GM12891 (cell line): ENCODE data around the gene TCF12.

Experiments
- DNase-seq: peaks from one replicate; pipeline ENCODE4 v3.0.0; 2011; ENCODE audit warnings: low spot score; ENCODE audit not compliant: insufficient read length
- FAIRE-seq: peaks from 2 replicates; lab custom pipeline; 2011; peaks lifted over from hg19 to GRCh38; lab: Jason Lieb, UNC
- PAX5 ChIP-seq: IDR thresholded peaks from 2 replicates; pipeline ENCODE4 v1.6.1; 2011; ENCODE audit warnings: low read length, moderate library complexity, mild to moderate bottlenecking; ENCODE audit not compliant: insufficient read depth, severe bottlenecking
- POLR2A ChIP-seq: IDR thresholded peaks from 2 replicates; pipeline ENCODE4 v1.6.1; 2011; ENCODE audit warnings: low read depth, low read length, control low read depth
- POLR2AphosphoS5 ChIP-seq: IDR thresholded peaks from 2 replicates; pipeline ENCODE4 v1.6.1; 2011; ENCODE audit warnings: low read depth, low read length, control low read depth
- POU2F2 ChIP-seq: IDR thresholded peaks from 2 replicates; pipeline ENCODE4 v1.6.1; 2011; ENCODE audit warnings: low read depth, mild to moderate bottlenecking, control low read depth, low read length, moderate library complexity
- SPI1 ChIP-seq: IDR thresholded peaks from 2 replicates; pipeline ENCODE4 v1.6.1; 2011; ENCODE audit warnings: low read depth, low read length, control low read depth
- TAF1 ChIP-seq: IDR thresholded peaks from 2 replicates; pipeline ENCODE4 v1.6.1; 2011; ENCODE audit warnings: low read depth, low read length, control low read depth

The TCF12 gene

DNA sequence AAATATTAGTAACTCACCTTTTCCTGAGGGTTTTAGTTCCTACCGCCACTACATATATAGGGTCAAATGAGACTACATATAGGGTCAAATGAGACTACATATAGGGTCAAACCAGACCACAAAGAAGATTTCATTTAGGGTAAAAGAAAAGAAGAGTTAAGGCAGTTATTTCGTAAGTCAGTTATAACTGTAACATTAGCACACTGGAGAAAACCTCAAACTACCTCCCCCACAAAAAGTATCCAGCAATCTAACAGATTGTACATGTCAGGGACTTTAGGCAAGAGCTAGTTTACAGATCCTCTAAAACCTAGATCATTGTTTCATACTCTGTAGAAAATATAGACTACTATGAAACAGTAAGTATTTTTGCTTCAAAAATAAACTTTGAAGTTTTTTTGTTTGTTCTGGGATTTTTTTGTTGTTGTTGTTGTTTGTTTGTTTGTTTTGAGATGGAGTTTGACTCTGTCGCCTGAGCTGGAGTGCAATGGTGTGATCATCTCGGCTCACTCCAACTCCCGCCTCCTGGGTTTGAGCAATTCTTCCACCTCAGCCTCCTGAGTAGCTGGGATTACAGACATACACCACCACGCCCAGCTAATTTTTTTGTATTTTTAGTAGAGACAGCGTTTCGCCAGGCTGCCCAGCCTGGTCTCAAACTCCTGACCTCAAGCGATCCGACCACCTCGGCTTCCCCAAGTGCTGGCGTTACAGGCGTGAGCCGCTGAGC lies 365.5 kb downstream of the TCF12 start:
- TF ChIP-seq PAX5 = no peak
- no peak for TF ChIP-seq POLR2AphosphoS5
- no peak for TF ChIP-seq TAF1
- no peak for TF ChIP-seq SPI1
- DNase-seq (no peak), FAIRE-seq (no peak)

DNA sequence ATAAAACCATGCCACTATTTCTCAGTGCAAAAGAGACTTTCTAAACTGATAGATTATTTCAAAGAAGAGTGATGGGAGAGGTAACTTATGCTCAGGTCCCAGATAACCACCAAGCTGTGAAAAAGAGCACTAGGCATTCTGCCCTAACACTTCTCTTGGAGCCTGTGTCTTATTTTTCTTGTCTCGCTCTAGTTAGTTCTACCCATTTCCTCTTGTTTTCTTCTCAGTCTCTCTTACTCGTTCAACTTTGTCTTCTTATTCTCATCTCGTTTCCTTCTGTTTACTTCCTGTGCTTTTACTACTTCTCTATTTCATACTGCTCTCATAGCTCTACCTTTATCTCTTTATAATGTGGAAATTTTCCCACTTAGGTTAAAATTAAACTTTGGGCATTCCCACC lies 366.1 kb downstream of the TCF12 start:
- FAIRE-seq = peak; percentile 85
- DNase-seq = no peak
- TF ChIP-seq POLR2A (no peak), POU2F2 (no peak), PAX5 (no peak), SPI1 (peak; percentile 77), TAF1 (no peak)

DNA sequence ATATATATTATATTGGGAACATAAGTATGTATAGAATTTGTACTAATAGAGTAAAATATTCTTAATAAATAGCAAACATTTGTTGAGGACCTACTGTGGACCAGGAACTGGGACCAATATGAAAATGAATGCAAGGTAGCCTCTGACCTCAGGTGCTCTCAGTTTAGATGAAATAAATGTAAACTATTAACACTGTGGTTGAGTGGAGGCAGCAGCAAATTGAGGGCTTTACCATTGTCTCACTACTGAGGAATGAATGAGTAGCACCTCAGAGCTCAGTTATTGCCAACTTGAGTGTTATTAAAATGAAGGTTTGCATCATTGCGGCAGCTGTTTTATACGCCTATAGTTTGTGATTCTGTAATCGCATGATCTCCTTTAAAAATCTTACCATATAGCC lies 366.9 kb downstream of the TCF12 start:
- peak; percentile 28 for FAIRE-seq

DNA sequence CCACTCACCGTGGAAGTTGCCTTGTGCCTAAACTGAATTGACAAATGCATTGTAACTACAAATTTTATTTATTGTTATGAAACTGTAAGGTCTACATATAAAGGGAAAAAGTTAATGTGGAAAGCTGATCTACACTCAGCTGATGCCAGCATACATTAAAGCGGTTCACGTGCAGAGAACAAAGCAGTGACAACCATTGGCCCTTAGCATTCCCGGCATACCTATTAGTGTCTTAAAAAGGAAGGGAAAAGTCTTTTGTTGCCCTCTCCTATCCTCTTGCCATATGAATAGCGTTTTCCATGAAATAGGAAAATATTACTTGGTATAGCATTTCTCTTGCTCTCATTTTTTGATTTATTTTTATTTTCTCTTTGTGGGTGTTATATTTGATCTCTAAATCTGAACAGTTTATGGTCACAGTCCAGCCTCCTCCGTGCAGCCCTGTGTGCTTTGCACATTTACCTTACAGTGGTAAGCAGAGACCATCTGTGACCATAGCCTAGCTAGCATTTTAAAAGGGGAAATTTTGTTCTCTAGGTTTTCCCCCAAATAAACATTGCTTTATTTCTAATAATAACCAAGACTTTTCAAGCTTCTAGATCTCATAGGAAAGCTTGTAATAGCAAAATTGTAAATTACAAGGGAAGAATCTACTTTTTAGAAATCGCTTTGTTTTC lies 368.1 kb downstream of the TCF12 start:
- no peak for FAIRE-seq
- no peak for DNase-seq
- TF ChIP-seq PAX5 (no peak), POLR2AphosphoS5 (no peak), POLR2A (no peak), SPI1 (no peak), POU2F2 (no peak), TAF1 (no peak)

More for the DNA sequence above, 366.9 kb downstream of the TCF12 start:
- no peak for TF ChIP-seq PAX5
- 0 out of 2 replicates have a peak, but pooled peaks have one; percentile 12 for TF ChIP-seq SPI1
- TF ChIP-seq POLR2AphosphoS5 = no peak
- no peak for DNase-seq

DNA sequence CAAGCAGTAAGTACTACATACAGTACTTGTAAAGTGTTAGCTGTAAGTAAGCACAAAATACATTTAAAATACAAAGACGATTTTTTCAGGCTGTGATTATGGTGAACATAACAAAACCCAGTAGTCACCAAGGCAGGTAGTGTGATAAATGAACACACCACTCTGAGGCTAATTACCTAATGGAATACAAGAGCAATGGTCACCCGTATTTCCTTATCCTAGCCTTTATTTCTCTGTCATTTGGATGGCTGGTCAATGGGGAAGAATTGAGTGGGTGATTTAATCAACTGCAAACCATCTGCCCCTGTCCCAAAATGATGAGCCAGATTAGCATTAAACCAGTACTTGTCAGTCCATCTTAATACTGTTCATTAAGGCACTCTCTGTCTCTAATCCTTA lies 368.7 kb downstream of the TCF12 start:
- FAIRE-seq (no peak), DNase-seq (no peak)
- no peak for TF ChIP-seq POLR2A
- TF ChIP-seq SPI1 = no peak
- TF ChIP-seq TAF1 = no peak
- no peak for TF ChIP-seq POU2F2

DNA sequence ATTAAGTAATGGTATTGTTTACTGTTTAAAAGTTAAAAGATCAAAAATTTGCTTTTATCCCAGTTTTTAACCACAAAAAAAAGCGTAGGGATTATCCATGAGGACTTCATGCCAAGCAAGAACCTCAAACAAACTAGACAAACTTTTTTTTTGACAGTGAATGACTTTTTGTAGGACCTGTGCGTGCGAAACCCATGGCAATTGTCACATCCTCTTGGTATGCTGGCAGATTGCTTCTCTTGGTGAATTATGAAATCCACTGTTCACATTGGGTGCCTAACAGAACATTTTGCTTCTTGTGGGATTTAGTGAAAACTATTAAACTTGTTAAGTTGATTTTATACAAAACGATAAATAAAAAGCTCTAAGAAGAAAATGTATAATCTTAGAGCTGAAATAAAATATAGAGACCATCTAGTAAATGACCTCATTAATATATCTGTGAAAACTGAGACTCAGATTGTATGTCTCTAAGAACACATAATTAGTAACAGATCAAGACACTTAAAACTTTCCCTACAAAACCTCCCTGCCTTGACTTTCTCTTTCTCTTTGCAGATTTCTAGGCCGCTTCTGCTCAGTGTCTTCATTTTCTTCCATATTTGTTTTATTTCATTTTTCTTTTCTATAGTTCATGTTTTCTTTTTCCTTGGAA lies 370.6 kb downstream of the TCF12 start:
- TF ChIP-seq POLR2A = no peak
- no peak for TF ChIP-seq SPI1
- TF ChIP-seq POLR2AphosphoS5 = no peak
- no peak for TF ChIP-seq TAF1
- TF ChIP-seq PAX5 = no peak
- TF ChIP-seq POU2F2 = no peak
- FAIRE-seq (no peak), DNase-seq (no peak)

DNA sequence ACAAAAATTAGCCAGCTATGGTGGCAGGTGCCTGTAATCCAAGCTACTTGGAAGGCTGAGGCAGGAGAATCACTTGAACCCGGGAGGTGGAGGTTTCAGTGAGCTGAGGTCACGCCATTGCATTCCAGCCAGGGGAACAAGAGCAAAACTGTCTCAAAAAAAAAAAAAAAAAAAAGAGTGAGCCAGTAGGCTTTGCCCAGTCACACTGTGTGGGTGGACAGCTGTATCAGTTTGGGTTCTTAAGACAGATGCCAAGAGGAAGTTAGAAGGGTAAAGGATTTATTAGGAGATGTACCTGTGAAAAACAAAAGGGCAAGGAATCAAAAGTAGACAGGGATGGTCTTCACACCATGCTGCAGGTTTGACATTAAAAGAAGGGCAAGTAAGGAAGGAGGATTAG lies 371.7 kb downstream of the TCF12 start:
- peak; percentile 23 for FAIRE-seq
- TF ChIP-seq PAX5 (no peak), POLR2AphosphoS5 (no peak), SPI1 (no peak), TAF1 (no peak), POU2F2 (no peak), POLR2A (no peak)

DNA sequence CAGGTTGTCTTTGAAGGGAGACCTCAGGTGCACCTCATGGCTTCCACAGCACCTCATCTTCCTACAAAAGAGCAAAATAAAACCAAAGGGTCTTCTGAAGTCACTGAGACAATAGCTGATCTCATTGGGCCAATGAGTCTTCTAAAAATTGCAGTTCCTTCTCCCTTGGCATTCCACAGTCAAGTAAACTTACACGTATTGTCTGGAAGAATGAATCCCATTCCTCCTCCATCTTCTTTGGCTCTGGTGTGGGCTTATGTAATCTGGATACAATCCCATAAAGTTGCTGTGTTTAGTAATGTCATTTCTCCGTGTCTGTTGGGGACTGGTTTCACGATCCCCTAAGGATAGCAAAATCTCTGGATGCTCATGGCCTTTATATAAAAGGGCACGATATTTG lies 372.4 kb downstream of the TCF12 start:
- DNase-seq = no peak
- no peak for FAIRE-seq
- TF ChIP-seq POU2F2 (no peak), POLR2A (no peak), SPI1 (no peak), TAF1 (no peak), PAX5 (no peak), POLR2AphosphoS5 (no peak)

More for the DNA sequence above, 371.7 kb downstream of the TCF12 start:
- DNase-seq = no peak

DNA sequence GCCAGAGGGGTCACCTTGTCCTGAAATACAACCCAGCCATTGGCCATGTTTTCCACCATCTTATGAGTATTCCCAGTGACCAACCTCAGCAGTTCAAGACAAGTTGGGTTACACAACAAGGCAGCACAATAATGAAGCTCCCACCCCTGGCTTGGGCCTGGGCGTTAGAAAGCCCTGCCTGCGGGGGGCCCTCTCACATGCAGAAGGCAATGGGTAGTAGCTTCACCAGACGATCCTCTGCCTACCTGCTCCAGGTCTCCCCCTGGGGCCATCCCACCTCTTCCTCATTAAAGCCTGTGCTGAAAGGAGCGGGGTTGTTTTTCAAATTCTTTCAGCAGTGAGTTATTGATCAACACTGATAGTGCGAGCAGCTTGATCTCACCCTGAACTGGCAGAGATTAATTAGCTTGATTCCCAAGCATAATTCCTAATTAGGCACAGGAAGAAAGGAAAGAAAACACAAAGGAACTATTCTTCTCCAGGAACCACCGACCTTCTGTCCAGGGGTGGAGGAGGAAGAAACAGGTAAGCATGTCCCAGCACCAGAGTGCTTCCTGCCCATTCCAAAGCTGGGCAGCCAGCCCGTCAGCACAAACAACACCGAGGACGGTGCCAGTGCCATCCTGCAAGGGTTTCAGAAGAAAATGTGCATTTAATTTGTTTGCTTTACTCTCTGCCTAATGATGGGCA lies 378.2 kb downstream of the TCF12 start:
- FAIRE-seq (no peak), DNase-seq (no peak)
- TF ChIP-seq POLR2A = no peak
- TF ChIP-seq POLR2AphosphoS5 = no peak
- TF ChIP-seq PAX5 = no peak
